SU-DHL-6 (cell line): ENCODE data around the gene PSPH.

ENCODE experiments used
- EZH2phosphoT487 ChIP-seq: fragments of 200-600 bp; sonication (generic), shearing (Covaris generic); conservative IDR thresholded peaks from 2 replicates; pipeline ENCODE4 v1.6.1; 2018; ENCODE audit warnings: mild to moderate bottlenecking, antibody characterized with exemption, low read length, moderate library complexity, mixed read lengths
- TF ChIP-seq, protein P1 (sequence below): fragments of 200-600 bp; sonication (generic); IDR thresholded peaks from one replicate; pipeline ENCODE4 v1.5.1; 2017; ENCODE audit warnings: antibody characterized with exemption, mild to moderate bottlenecking, low read length, moderate library complexity; ENCODE audit not compliant: insufficient read depth, poor library complexity, severe bottlenecking

DNA sequence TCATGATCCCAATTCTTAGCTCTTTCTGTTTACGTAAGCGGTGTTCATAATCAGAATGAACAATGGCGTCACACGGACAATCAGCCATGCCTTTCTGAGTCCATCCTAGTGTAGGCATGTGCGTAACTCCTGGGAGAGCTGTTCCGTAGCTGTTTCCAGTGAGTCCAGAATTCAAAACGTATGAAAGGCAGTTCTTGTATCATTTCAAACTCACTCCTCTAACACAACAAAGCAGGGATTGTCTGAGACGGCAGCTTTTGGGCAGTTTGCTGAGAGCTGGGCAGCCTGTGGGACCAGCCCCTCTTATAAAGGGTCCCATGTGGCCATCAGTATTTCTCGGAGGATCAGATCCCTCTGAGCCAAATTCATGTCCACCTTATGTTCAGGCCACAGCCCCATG is 43.4 kb downstream of the PSPH start:
- TF ChIP-seq, protein P1, sequence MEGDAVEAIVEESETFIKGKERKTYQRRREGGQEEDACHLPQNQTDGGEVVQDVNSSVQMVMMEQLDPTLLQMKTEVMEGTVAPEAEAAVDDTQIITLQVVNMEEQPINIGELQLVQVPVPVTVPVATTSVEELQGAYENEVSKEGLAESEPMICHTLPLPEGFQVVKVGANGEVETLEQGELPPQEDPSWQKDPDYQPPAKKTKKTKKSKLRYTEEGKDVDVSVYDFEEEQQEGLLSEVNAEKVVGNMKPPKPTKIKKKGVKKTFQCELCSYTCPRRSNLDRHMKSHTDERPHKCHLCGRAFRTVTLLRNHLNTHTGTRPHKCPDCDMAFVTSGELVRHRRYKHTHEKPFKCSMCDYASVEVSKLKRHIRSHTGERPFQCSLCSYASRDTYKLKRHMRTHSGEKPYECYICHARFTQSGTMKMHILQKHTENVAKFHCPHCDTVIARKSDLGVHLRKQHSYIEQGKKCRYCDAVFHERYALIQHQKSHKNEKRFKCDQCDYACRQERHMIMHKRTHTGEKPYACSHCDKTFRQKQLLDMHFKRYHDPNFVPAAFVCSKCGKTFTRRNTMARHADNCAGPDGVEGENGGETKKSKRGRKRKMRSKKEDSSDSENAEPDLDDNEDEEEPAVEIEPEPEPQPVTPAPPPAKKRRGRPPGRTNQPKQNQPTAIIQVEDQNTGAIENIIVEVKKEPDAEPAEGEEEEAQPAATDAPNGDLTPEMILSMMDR = no peak
- TF ChIP-seq EZH2phosphoT487 = no peak
